ENCODE data around the gene MMEL1.
"Not testable (repeated sequence)": the region's sequence is repeated elsewhere in the genome, so short reads cannot be mapped to it uniquely, and the experiment has no call there.

Gene MMEL1

GRCh38 chr1:2573250-2573920 is 59.4 kb downstream of the MMEL1 start:
- no peak for DNase-seq (ENCODE audit: low read depth)

- no peak for DNase-seq (ENCODE audit: low read depth)
Measured at GRCh38 chr1:2571348-2571747, 61.5 kb downstream of the MMEL1 start.

GRCh38 chr1:2570332-2570731 is 62.5 kb downstream of the MMEL1 start:
- no peak for DNase-seq (ENCODE audit: low read depth)

- DNase-seq (ENCODE audit: low read depth) = not testable (repeated sequence)
Measured at GRCh38 chr1:2569703-2570102, 63.1 kb downstream of the MMEL1 start.

- DNase-seq (ENCODE audit: low read depth) = no peak
Measured at GRCh38 chr1:2569060-2569459, 63.8 kb downstream of the MMEL1 start.

- not testable (repeated sequence) for DNase-seq (ENCODE audit: low read depth)
Measured at GRCh38 chr1:2568187-2568816, 64.5 kb downstream of the MMEL1 start.

GRCh38 chr1:2567083-2567679 is 65.6 kb downstream of the MMEL1 start:
- no peak for DNase-seq (ENCODE audit: low read depth)

- DNase-seq (ENCODE audit: low read depth) = no peak
Measured at GRCh38 chr1:2566101-2567045, 66.4 kb downstream of the MMEL1 start.

- DNase-seq (ENCODE audit: low read depth) = no peak
Measured at GRCh38 chr1:2564815-2565374, 67.9 kb downstream of the MMEL1 start.

- DNase-seq (ENCODE audit: low read depth) = no peak
Measured at GRCh38 chr1:2564006-2564814, 68.6 kb downstream of the MMEL1 start.

GRCh38 chr1:2563205-2563604 is 69.6 kb downstream of the MMEL1 start:
- no peak for DNase-seq (ENCODE audit: low read depth)

GRCh38 chr1:2561898-2562895 is 70.6 kb downstream of the MMEL1 start:
- no peak for DNase-seq (ENCODE audit: low read depth)

GRCh38 chr1:2561446-2561845 is 71.4 kb downstream of the MMEL1 start:
- DNase-seq (ENCODE audit: low read depth) = no peak

- DNase-seq (ENCODE audit: low read depth) = no peak
Measured at GRCh38 chr1:2560299-2561073, 72.3 kb downstream of the MMEL1 start.

- DNase-seq (ENCODE audit: low read depth) = no peak
Measured at GRCh38 chr1:2559509-2560298, 73.1 kb downstream of the MMEL1 start.

GRCh38 chr1:2558861-2559260 is 74.0 kb downstream of the MMEL1 start:
- no peak for DNase-seq (ENCODE audit: low read depth)

GRCh38 chr1:2558420-2558819 is 74.4 kb downstream of the MMEL1 start:
- DNase-seq (ENCODE audit: low read depth) = no peak
